Naive B cell (primary cell): Measurements from ENCODE around the gene SH3RF2. TPM values are rescaled to one million over a fixed set of nuclear protein-coding genes. Genes with fewer than 3 reads are reported as not detected.

Experiments used
- ATAC-seq, 2 donors: fragments of 150-1000 bp; cut with Tn5 transposase; 2 replicates each; pipeline ENCODE4 v1.10.0; 2021; ENCODE audit warnings: low read depth in 2 of 2, mild to moderate bottlenecking in 2 of 2, moderate library complexity in 2 of 2
- DNase-seq: peaks from one replicate; pipeline ENCODE4 v3.0.0; 2022
- H3K27ac Mint-ChIP-seq, 6 donors: one replicate each; pipeline ENCODE4 v1.8.0; 2020 to 2022; ENCODE audit warnings: mild to moderate bottlenecking in 6 of 6, mixed read lengths in 6 of 6, moderate library complexity in 5 of 6, inconsistent platforms in 2 of 6
- H3K27me3 Mint-ChIP-seq, 3 donors: one replicate each; pipeline ENCODE4 v1.8.0; 2021 to 2022; ENCODE audit warnings: mixed read lengths in 3 of 3, mild to moderate bottlenecking in 1 of 3
- H3K36me3 Mint-ChIP-seq, 2 donors: one replicate each; pipeline ENCODE4 v1.8.0; 2020 to 2022; ENCODE audit warnings: mixed read lengths in 2 of 2, inconsistent platforms in 1 of 2, mild to moderate bottlenecking in 1 of 2
- H3K4me1 Mint-ChIP-seq, 3 donors: one replicate each; pipeline ENCODE4 v1.8.0; 2020 to 2022; ENCODE audit warnings: mixed read lengths in 3 of 3, inconsistent platforms in 1 of 3, mild to moderate bottlenecking in 1 of 3, moderate library complexity in 1 of 3
- H3K4me3 Mint-ChIP-seq, 8 donors: one replicate each; pipeline ENCODE4 v1.8.0; 2020 to 2022; ENCODE audit warnings: mild to moderate bottlenecking in 8 of 8, mixed read lengths in 8 of 8, moderate library complexity in 8 of 8, inconsistent platforms in 2 of 8
- H3K9me3 Mint-ChIP-seq, 7 donors: one replicate each; pipeline ENCODE4 v1.8.0; 2020 to 2022; ENCODE audit warnings: mixed read lengths in 7 of 7, mild to moderate bottlenecking in 5 of 7, inconsistent platforms in 2 of 7, moderate library complexity in 1 of 7
- polyA plus RNA-seq, 6 donors: library from polyadenylated mRNA; unstranded; fragments of 300-500 nt; fragmentation: Illumina TruSeq; gene quantifications; one replicate each; pipeline ENCODE4 v1.2.3, GENCODE V29; 2021; ENCODE audit warnings: low read depth in 6 of 6

Gene SH3RF2
- polyA plus RNA-seq, 6 donors from 2014 or later = not detected

DNA sequence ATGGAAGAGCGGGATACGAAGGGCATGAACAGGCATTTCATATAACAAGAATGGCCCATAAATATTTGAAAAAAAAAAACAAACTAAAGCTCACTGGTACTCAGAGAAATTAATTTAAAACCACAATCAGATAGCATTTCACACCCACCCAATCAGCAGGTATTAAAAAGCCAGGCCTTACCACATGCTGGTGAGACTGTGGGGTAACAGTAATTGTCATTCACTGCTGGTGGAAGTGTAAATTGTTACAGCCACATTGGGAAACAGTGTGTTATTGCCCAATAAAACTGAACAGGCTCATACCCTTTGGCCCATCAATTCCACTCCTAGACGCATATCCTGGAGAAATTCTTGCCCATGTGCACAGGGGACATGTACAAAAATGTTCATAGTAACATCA lies 103.0 kb downstream of the SH3RF2 start:
- H3K27ac Mint-ChIP-seq = no peak overlapping the region
- peaks cover 0 to 6% (median 0%) of the 10 kb centered on the region in 3 donors for H3K27me3 Mint-ChIP-seq
- ATAC-seq (no peak), DNase-seq (no peak)
- no peaks in the 10 kb centered on the region for H3K9me3 Mint-ChIP-seq
- H3K4me3 Mint-ChIP-seq = no peak overlapping the region
- H3K36me3 Mint-ChIP-seq = no peaks in the 10 kb centered on the region
- H3K4me1 Mint-ChIP-seq = no peaks in the 10 kb centered on the region

DNA sequence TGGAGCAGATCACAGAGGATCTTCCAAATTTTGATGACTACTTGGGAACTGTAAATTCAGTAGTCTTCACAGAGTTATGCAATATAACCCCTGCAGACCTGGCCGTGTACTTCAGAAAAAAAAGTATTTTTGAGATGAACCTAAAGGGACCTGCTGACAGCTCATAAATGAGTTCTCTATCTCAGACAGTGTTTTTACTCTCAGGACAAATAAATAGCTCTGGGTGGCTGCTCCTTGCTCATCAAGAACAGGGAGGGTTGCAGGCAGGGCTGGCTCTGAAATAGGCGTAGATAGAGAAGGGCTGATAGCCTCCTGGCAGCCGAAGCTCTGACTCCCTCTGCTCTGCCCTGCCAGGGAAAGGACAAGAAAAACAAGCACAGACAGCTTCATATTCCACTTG lies 104.1 kb downstream of the SH3RF2 start:
- no peak overlapping the region for H3K27ac Mint-ChIP-seq
- H3K9me3 Mint-ChIP-seq = peaks cover 0 to 2% (median 0%) of the 10 kb centered on the region in 7 donors
- no peak for DNase-seq
- no peak overlapping the region for H3K4me3 Mint-ChIP-seq
- no peak for ATAC-seq
- no peaks in the 10 kb centered on the region for H3K36me3 Mint-ChIP-seq
- no peaks in the 10 kb centered on the region for H3K4me1 Mint-ChIP-seq
- H3K27me3 Mint-ChIP-seq = peaks cover 0 to 6% (median 0%) of the 10 kb centered on the region in 3 donors

DNA sequence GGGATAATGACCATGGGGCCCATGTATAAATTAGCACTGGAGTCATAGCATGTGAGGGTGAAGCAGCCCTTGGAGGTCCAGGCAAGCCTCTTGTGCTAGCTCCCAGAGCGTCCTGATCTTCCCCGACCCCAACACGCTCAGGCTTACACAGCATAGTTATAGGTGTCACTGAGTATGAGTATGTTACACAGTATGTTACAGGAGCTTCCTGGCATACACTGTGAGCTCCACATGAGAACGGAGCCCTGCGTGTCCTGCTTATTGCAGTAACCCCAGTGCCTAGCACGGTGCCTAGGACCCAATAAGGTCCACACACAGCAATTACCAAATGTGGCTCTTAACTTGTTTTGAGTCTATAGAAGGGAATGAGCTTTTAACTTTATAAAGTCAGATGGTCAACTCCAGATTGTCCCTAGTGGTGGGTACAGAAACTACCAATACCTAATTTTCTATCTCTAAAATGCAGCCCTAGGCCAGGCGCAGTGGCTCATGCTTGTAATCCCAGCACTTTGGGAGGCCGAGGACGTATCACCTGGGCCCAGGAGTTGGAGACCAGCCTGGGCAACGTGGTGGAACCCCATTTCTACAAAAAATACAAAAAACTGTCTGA lies 104.9 kb downstream of the SH3RF2 start:
- no peak overlapping the region for H3K27ac Mint-ChIP-seq
- no peak for DNase-seq
- no peak for ATAC-seq
- peaks cover 0 to 2% (median 0%) of the 10 kb centered on the region in 7 donors for H3K9me3 Mint-ChIP-seq
- H3K36me3 Mint-ChIP-seq = no peaks in the 10 kb centered on the region
- peaks cover 0 to 6% (median 0%) of the 10 kb centered on the region in 3 donors for H3K27me3 Mint-ChIP-seq
- H3K4me1 Mint-ChIP-seq = no peaks in the 10 kb centered on the region
- H3K4me3 Mint-ChIP-seq = no peak overlapping the region

DNA sequence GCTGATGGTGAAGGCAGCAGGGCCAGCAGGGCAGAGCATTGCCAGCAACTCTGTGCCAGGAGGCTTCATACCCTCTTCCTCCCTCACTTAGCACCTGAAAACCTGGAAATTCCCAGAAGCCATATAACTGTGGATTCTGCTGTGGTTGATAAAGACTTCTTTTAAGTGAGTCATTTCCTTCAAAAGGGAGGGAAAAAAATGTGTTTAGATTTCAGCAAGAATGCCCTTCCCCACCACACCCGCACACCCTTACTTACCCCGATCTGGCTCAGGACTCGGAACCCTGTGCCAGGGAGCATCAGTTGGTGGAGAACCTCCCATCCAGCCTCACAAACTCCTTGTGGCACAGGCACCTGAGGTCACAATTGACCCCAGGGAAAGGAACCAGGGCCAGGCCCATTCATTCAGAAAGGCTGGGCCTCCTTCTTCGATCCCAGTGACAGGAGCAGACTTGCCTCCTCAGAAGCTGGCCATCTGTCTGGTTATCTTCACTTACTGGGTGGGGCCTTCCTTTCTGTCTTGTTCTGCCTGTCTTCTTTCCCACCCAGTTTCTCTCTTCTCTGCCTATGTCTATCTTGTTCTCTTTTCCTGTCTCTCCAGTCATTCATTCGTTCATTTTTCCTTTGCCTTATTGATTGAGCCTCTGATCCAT lies 106.4 kb downstream of the SH3RF2 start:
- H3K27me3 Mint-ChIP-seq = peaks cover 0 to 6% (median 0%) of the 10 kb centered on the region in 3 donors
- H3K36me3 Mint-ChIP-seq = no peaks in the 10 kb centered on the region
- ATAC-seq (no peak), DNase-seq (no peak)
- H3K4me3 Mint-ChIP-seq = no peak overlapping the region
- H3K27ac Mint-ChIP-seq = no peak overlapping the region
- peaks cover 0 to 2% (median 0%) of the 10 kb centered on the region in 7 donors for H3K9me3 Mint-ChIP-seq
- no peaks in the 10 kb centered on the region for H3K4me1 Mint-ChIP-seq

DNA sequence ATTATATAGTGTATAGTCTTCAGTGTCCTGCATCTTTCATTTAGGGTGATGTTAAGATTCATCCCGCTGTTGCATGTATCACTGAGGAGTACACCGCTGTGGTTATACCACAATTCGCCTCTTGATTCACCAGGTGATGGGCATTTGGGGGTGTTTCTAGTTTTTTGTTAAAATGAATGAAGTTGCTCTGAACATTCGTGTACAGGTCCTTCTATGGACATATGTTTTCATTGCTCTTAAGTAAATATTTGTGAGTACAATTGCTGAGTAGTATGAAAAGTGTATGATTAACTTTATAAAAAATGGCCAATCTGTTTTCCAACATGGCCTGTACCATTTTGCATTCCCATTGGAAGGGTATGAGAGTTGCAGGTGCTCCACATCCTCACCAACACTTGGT lies 107.3 kb downstream of the SH3RF2 start:
- no peaks in the 10 kb centered on the region for H3K36me3 Mint-ChIP-seq
- no peaks in the 10 kb centered on the region for H3K4me1 Mint-ChIP-seq
- ATAC-seq (no peak), DNase-seq (no peak)
- no peak overlapping the region for H3K4me3 Mint-ChIP-seq
- peaks cover 0 to 2% (median 0%) of the 10 kb centered on the region in 7 donors for H3K9me3 Mint-ChIP-seq
- no peak overlapping the region for H3K27ac Mint-ChIP-seq
- peaks cover 0 to 6% (median under 1%) of the 10 kb centered on the region in 3 donors for H3K27me3 Mint-ChIP-seq

DNA sequence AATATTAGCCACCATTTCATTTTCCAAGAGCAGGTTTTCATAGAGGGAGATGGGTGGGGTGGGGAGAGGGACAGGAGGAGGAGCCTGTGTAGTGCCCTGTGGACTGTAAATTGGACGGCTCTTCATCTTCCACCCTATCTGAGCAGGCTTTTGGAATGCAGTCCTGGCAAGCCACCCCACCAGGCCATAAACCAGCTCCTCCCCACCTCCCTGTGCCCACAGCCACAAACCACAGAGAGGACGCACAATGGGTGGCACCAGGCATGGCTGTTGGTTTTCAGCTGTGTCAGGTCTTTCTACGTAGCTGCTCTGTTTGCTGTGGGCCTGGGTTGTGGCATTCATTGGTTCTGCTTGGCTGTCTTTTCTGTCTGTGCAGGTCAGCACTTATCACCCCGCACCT lies 111.0 kb downstream of the SH3RF2 start:
- Mint-ChIP-seq H3K27me3 (peaks cover 0 to 26% (median 23%) of the 10 kb centered on the region in 3 donors), H3K36me3 (no peaks in the 10 kb centered on the region), H3K27ac (no peak overlapping the region), H3K4me1 (no peaks in the 10 kb centered on the region), H3K4me3 (no peak overlapping the region), H3K9me3 (peaks cover 0 to 2% (median 0%) of the 10 kb centered on the region in 7 donors)
- ATAC-seq = no peak
- DNase-seq = no peak

DNA sequence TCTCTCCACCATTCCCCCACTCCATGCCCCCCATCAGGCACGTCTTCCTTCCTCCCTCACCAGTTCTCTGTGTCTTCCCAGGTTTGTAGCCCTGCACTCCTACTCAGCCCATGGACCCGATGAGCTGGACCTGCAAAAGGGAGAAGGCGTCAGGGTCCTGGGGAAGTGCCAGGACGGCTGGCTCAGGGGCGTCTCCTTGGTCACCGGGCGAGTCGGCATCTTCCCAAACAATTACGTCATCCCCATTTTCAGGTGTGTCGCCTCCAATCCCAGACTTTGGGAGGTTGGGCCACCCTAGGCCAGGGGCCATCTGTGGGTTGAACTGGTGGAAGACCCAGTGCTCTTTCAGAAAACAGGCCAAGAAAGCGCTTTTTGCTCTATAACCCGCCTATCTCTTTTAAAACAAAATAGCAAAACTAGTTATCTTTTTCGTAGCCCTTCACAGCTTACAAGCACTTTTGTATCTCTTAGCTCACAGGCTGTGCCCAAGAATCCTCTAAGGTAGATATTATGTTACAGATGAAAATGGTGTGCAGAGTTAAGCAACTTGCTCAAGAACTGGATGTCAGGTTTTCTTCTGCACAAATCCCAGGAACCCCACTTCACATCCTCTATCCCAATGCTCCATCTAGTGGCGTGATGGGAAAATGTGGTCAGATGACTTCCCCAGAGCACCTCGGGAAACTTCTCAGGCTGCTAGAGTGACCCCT lies 112.8 kb downstream of the SH3RF2 start:
- no peak for DNase-seq
- ATAC-seq = no peak
- Mint-ChIP-seq H3K4me1 (no peaks in the 10 kb centered on the region), H3K9me3 (peaks cover 0 to 2% (median 0%) of the 10 kb centered on the region in 7 donors), H3K27ac (no peak overlapping the region), H3K4me3 (no peak overlapping the region), H3K36me3 (no peaks in the 10 kb centered on the region), H3K27me3 (peaks cover 0 to 26% (median 17%) of the 10 kb centered on the region in 3 donors)

DNA sequence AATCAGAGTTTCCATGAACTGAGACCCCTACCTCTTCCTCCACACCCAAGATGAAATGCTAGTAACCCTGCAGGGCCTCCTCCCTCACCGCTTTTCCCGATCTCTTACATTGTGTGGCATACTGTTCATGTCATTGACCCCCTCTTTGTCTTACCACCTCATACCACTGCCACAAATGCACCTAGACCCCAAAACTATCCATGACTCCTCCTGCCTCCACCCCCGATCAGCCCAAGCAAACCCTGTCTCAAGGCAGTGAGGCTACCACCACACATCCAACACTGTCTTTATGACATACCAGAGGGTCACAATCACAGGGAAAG lies 113.3 kb downstream of the SH3RF2 start:
- Mint-ChIP-seq H3K27ac (no peak overlapping the region), H3K36me3 (no peaks in the 10 kb centered on the region), H3K4me1 (no peaks in the 10 kb centered on the region), H3K4me3 (no peak overlapping the region), H3K27me3 (peaks cover 0 to 26% (median 19%) of the 10 kb centered on the region in 3 donors), H3K9me3 (peaks cover 0 to 2% (median 0%) of the 10 kb centered on the region in 7 donors)
- DNase-seq = no peak
- ATAC-seq = no peak

DNA sequence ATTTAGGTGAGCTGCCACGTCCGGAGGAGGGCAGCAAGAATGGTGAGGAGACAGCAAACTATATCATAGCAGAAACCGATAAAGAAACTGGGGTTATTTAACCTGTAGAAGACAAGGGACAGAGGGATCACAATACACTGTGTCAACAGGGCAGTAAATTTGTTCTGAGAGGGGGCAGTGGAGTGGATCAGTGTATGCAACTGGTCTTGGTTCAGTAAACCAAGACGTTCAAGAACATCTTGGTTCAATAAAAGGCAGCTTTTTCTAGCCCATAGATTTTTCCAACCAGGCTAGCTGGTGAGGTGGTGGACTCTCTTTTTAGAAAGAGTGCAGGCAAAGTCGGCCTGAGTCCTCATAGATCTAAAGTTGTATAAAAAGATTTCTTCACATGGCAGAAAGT lies 113.7 kb downstream of the SH3RF2 start:
- ATAC-seq = no peak
- no peak for DNase-seq

DNA sequence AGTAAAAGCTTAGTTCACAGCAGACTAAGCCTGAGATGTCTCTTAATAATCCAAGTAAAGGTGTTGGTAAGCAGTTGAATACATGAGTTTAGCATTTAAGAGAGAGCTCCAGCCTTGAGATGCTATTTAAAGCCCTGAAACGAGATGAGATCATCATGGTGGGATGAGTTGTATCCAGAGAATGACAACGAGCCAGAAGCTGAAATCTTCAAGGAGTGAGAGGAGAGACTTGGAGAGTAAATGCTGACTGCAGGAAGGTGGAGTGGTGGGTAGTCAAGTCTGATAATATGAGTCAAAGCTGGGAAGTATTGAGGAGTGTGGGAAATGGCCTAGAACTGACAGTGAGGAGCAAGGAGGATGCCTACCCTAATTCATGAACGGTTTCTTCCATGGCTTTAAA lies 115.3 kb downstream of the SH3RF2 start:
- Mint-ChIP-seq H3K36me3 (no peaks in the 10 kb centered on the region), H3K9me3 (no peaks in the 10 kb centered on the region), H3K4me1 (no peaks in the 10 kb centered on the region), H3K4me3 (no peak overlapping the region), H3K27ac (no peak overlapping the region), H3K27me3 (peaks cover 10 to 37% (median 21%) of the 10 kb centered on the region in 3 donors)
- DNase-seq = no peak
- ATAC-seq = no peak

More for the DNA sequence above, 113.7 kb downstream of the SH3RF2 start:
- Mint-ChIP-seq H3K4me1 (no peaks in the 10 kb centered on the region), H3K27me3 (peaks cover 0 to 26% (median 21%) of the 10 kb centered on the region in 3 donors), H3K4me3 (no peak overlapping the region), H3K36me3 (no peaks in the 10 kb centered on the region), H3K9me3 (peaks cover 0 to 2% (median 0%) of the 10 kb centered on the region in 7 donors), H3K27ac (no peak overlapping the region)

DNA sequence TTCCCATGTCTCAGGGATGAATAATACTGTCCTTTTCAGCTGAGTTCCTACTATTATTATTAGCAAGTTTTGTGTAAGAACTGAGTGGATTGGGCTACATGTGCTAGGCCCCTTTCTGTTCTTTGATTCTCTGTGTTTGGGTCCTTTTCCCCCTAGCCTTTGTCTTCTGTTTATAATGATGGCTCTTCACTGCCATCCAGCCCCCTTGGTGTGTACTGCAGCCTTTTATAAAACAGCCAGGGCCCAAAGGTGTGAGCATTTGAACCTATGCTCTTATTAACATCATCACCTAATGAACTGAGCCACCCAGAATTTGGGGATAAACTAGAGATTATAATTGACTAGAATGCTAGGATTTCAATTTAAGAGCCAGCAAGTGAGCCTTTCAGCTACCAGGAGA lies 116.4 kb downstream of the SH3RF2 start:
- Mint-ChIP-seq H3K4me1 (no peaks in the 10 kb centered on the region), H3K4me3 (no peak overlapping the region), H3K27ac (no peak overlapping the region), H3K9me3 (no peaks in the 10 kb centered on the region), H3K36me3 (no peaks in the 10 kb centered on the region), H3K27me3 (peaks cover 11 to 44% (median 21%) of the 10 kb centered on the region in 3 donors)
- no peak for DNase-seq
- no peak for ATAC-seq

DNA sequence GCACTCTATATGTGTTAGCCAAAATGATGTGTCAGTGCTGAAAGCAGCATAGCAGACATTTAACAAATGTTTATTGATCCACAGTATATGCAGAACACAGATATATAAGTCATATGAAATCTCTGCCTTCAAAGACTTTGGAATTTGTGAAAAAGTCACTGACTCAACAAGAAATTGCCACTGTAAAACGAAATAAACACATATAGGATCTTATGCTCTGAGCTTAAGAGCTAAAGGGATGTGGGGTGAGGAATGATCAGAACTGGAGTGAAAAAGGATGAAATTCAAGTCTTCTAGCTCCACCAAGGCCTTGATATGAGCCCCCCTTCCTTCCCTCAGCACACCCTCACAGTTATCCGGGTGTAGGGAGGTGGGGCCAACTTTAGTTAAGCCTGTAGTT lies 119.1 kb downstream of the SH3RF2 start:
- Mint-ChIP-seq H3K4me1 (no peaks in the 10 kb centered on the region), H3K27me3 (peaks cover 17 to 41% (median 28%) of the 10 kb centered on the region in 3 donors), H3K27ac (no peak overlapping the region), H3K9me3 (peaks cover 0 to 3% (median 0%) of the 10 kb centered on the region in 7 donors), H3K4me3 (peak overlapping the region in 1 of 8 donors; percentile 4), H3K36me3 (no peaks in the 10 kb centered on the region)
- no peak for DNase-seq
- ATAC-seq = no peak

DNA sequence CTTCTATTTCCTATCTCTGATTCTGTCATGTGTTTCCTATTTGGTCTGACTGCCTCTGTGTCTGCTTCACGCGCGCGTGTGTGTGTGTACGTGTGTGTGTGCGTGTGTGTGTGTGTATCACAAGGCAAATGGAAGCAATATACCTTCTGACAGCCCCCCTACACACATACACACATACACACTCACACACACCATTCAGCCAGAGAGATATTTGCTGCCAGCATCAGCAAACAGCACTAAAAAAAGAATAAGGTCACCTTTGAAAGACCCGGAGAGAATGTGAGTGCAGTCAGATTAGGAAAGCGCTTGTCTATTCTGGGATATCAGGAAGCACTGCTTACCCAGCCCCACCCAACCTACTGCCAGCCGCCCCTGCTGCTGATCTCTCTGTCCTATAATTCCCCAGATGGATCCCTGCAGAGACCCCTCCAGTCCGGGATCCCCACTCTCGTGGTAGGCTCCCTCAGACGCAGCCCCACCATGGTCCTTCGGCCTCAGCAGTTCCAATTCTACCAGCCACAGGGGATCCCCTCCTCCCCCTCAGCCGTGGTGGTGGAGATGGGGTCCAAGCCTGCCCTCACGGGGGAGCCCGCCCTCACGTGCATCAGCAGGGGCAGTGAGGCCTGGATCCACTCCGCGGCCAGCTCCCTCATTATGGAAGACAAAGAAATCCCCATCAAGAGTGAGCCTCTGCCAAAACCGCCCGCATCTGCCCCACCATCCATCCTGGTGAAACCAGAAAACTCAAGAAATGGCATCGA lies 123.3 kb downstream of the SH3RF2 start:
- peak overlapping the region in 1 of 6 donors; percentile 65 for H3K27ac Mint-ChIP-seq
- ATAC-seq = no peak

More for the DNA sequence above, 123.3 kb downstream of the SH3RF2 start:
- H3K4me3 Mint-ChIP-seq = no peak overlapping the region
- H3K36me3 Mint-ChIP-seq = no peaks in the 10 kb centered on the region
- no peaks in the 10 kb centered on the region for H3K4me1 Mint-ChIP-seq
- peaks cover 0 to 3% (median 0%) of the 10 kb centered on the region in 7 donors for H3K9me3 Mint-ChIP-seq
- DNase-seq = no peak
- peaks cover 20 to 38% (median 23%) of the 10 kb centered on the region in 3 donors for H3K27me3 Mint-ChIP-seq
